HG03575 (cell line): ENCODE results near the gene MYBBP1A.
"Not testable (repeated sequence)": the region's sequence is repeated elsewhere in the genome, so short reads cannot be mapped to it uniquely, and the experiment has no call there.

Experiments
- ATAC-seq: cut with Tn5 transposase; IDR thresholded peaks from one replicate; pipeline ENCODE4 v1.9.1; 2021; ENCODE audit not compliant: unreplicated experiment, insufficient number of reproducible peaks, low FRiP score; ENCODE audit errors: extremely low read depth

MYBBP1A gene

DNA sequence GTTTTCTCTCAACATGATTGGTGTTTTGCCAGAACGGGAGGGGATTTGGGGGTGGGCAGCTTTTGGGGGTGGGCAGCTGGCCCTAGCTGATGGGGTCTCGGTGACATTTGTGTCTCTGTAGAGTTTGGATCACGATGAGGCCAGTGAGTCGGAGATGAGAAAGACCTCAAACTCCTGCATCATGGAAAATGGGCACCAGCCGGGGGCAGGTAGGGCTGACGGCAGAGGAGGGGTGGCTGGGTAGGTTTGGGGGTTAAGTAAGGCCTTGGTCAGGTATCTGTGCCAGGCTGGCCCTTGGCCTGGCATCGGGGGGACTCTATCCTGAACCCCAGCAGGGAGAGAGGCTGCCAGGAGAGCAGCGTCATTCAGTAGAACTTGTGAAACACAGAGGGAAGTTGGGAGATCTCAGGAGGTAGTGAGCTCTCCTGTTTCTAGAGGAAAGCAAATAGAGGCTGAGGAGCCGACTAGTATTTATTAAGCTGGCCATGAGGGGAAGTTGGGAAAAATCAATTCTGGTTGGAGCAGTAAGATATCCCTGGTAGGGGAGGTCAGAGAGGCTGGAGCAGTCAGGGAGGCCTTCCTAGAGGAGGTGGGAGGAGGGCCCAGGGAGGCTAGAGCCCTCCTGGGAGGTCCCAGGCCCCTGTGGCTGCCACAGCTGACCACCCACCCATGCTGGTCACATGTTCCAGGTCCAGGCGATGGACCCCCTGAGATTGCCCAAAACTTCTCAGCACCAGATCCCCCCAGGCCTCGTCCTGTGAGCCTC, 37.2 kb upstream of the MYBBP1A start:
- no peak for ATAC-seq

DNA sequence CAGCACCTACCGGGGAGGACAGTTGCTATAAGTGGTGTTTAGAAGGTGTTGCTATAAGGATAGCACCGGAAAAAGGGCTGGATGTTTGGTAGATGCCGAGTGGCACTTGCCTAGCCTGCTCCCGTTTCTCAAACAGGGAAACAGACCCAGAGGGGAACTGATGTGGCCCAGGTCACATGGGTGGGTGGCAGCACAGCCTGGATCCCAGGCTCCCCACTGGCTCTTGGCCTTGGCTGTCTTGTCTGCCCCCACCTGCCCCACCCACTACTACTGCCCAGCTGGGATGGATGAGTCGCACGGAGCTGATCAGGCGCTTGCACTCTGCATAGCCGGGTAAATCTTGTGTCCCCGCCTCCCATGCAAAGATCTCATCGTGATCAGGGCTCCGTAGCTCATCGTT, 36.3 kb upstream of the MYBBP1A start:
- ATAC-seq: no peak

DNA sequence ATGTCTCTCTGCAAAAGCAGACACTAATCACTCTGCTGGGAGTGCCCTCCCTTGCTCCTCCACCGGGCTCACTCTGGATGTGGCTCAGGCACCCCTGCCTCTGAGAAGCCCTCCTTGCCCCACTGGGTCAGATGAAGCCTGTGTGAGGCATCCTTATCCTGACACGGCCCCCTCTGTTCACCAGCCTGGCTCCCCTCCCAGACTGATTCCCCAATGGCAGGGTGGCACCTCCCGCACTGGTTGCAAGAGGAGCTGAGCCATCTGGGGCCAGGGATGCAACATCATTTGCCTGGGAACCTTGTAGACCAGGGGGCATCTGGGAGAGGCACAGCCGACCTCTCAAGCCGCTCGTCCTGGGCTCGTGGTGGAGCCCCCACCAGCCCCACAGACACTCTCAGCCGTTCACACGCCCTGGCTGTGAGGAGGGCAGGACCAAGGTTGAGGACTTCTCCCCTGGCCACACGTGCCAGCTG, 35.8 kb upstream of the MYBBP1A start:
- no peak for ATAC-seq

DNA sequence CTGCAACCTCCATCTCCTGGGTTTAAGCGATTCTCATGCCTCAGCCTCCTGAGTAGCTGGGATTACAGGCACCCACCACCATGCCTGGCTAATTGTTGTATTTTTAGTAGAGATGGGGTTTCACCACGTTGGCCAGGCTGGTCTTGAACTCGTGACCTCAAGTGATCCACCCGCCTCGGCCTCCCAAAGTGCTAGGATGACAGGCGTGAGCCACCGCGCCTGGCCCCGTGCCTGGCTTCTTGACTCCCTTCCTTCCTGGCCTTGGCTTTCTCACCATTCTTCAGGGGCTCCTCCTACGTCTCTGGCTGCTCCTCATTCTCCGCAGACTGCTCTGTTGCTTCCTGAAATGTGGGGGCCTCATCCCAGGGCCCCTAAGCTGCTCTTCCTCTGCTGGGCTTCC, 34.9 kb upstream of the MYBBP1A start:
- ATAC-seq: not testable (repeated sequence)

DNA sequence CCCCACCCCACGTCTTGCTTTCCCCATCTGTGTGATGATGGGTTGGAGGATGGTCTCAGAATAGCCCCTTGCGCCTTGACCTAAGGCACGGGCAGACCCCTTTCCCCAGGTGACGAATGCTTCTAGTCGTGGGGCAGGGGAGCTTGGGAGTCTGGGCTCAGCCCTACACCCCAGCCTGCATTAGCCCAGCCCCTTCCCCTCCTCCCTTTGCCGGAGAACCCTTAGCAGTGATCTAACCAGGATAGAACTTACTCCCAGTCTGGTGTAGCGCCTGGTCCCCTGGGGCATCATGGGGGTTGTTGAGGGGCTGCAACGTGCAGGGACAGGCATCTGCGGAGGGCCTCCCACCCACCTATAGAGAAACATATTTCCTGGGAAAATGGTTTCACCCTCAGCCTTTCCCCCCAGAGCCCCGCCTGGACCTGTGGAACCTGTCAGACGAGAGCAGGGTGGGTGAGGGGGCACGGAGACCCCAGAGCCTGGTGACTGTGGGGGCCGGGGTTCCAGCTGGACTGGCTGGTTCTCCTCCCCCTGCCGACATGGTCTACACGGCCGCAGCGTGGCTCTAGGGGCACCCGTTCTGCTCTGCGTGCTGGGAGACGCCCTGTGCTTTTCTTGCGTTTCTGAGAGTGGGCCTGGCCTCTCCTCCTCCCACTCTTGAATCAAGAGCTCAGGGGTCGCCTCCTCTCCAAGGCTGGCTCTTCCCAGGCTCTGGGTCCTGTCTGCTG, 33.9 kb upstream of the MYBBP1A start:
- ATAC-seq: no peak

DNA sequence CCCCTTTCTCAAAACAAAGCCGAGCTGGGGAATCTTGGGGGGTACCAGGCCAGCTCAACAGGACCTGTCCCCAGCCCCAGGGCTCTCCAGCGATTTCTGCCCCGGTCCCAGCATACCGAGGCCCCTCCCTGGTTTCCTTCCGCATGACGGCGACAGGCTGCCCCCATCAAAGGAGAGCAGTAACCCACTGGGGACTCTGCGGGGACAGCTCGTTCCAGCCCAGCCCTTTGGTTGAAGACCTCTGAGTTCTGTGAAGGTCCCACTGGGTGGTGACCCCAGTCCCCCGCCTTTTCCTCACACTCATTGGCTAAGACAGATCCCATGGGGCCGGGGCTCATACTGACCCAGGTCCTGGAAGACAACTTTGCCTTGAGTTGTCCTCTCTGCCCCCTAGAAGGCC, 33.2 kb upstream of the MYBBP1A start:
- ATAC-seq: no peak

DNA sequence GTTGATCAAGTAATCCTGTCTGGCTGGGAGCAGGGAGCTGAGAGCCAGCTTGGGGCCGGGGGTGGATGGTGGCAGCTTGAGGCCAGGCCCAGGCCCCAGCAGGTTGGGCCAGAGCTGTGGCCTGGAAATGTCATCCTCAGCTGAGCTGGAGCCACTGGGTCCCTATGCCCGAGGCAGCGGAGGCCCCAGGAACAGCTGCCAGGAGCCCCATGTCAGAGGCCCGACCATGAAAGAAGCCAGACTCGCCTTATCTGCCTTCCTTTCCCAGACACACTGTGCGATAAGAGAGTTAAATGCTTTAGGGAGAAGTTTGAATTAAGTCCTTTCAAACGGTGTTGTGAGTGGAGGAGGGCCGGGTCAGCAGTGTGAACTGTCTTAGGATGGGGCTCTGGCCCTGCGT, 32.6 kb upstream of the MYBBP1A start:
- no peak for ATAC-seq

DNA sequence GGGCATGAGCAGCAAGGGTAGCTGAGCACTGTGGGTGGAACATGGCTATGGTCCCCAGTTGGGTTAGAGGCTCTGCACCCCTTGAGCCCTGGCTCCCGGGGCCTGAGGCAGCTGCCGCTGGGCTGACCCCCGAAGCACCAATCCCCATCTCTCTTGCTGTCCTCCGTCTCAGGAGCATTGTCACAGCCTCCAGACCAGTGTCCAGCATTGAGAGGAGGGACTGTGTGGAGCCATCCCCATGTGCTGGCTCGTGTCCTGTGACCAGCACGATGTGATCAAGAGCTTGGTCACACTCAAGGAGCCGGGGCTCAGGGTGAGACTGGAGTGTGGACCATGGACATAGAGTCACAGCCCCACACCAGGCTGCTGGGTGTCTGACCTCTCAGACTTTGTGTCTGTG, 32.0 kb upstream of the MYBBP1A start:
- no peak for ATAC-seq

DNA sequence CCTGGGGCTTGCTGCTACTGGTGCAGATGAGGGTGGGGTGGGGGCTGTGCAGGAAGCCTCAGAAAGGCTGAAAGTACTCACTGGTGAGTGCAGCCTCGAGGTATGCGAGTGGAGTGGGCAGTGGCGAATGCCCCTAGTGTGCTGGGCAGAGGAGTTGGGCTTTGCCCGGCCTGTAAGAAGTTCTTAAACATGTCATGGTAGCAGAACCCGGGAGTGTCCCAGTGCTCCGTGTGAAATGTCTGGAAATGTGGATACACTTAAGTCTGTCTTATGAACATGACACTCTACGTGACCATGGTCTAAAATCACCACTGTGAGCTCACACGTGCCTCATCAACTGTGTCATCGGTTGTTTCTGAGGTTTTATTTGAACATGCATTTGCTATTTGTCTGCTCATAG, 30.9 kb upstream of the MYBBP1A start:
- no peak for ATAC-seq

DNA sequence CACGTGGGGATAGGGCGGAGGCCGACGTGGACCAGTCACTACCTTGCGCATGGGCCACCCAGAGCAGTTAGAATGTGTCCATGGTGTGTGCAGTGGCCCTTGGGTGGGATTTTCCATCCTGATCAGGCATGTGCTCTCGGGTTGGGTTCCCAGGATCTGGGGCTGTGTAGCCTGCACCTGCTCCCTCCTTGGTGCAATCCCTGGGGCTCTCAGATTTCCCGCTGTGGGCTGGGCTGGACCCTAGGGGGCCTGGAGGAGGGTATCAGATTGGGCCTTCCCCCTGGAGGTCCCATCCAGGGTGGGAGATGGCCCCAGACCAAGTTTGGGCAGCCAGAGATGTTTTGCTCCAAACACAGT, 30.4 kb upstream of the MYBBP1A start:
- ATAC-seq: no peak

DNA sequence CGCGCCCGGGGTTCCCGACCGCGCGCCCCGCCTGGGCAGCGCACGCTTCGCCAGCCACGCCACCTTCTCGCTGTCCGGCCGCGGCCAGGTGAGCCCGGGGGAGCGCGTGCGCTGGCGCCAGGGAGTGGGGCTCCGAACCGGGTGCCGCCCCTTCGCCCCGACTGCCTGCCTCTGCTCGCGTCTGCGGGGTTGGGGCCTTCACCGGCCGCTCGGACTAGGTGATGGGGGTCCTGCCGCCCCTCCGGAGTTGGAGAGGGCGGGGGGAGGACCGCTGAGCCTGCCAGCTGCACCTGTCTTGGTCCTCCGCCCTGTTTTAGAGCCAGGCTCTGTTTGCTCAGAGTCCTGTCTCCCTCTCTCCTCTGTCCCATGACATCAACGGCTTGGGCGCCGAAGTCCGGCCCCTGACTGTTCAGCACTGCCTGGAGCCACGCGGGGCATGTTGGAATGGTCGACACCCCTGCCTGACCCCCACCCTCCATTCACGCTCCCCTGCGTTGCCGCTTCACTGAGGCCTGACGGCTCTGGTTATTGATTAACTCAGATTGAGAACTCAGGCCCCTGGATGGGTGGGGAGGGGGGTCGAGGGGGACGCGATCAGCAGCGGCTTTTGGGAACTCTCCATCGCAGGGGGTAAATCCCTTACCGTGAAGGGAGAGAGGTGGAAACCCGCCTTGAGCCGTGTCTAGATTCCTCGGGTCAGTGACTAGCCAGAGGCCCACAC, 29.9 kb upstream of the MYBBP1A start:
- ATAC-seq: no peak

DNA sequence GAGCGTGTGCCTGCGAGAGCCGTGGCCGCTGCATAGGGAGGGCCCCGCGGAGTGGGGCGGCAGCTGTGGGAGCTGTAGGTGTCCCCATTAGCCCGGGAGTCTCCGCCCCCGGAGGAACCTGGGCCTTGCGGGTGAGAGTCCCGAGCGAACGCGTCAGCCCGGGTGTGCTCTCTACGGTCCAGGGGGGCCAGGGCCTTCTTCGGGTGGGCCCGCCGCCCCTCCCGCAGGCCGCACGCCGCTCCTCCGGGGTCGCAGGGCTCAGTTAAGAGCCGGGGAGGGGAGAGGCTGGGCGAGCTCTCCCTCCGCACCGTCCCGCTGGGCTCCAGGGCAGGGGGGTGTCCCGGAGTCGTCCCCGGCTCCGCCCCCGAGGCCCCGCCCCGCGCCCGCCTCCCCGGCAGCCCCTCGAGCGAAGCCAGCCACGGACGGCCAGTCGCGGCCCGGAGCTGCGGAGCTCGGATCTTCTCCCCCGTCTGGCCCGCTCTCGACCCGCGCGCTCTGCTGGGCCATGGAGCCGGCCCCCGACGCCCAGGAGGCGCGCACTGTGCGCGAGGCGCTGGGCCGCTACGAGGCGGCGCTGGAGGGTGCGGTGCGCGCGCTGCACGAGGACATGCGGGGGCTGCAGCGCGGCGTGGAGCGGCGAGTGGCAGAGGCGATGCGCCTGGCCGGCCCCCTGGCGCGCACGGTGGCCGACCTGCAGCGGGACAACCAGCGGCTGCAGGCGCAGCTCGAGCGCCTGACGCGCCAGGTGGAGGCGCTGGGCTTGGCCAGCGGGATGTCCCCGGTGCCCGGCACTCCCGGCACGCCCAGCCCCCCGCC, 29.1 kb upstream of the MYBBP1A start, which contains the start of gene SMTNL2:
Gene SMTNL2, plus strand, starts transcription at position 429 of the 816 bp plus-strand sequence. Its CDS starts 77 bp downstream, at position 506.
- ATAC-seq: no peak

DNA sequence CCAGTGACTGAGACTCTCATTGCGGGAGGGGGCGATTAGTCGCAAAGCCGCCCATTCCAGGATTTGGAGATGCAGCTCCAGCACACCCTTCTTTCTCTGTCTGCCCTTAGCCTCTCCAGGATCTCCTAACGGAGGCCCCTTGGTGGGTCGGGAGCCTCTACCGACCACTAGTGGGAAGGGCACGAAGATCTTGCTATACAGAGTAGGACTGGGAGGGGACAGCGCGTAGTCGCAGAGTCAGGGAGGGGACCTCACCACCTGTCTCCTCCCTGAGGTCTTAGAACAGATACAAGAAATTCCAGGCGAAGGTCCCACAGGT, 28.6 kb upstream of the MYBBP1A start:
- no peak for ATAC-seq

DNA sequence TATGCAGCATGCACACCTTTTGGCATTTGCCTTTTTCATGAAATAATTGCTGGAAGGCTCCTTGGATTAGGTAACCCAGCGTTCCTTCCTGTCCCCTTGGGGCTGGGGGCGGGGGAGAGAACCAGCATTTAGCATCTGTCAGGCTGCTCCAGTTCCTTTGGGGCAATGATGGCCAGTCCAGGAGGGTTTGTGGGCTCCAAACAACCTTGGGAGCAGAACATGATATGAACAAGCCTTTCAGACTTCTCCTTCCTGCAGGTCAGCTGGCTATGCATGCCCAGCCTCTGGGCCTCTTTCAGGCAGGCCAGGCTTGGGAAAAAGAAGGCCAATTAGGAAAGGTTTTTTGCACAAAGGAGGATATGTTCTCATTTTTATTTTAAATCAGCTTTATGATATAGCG, 28.0 kb upstream of the MYBBP1A start:
- no peak for ATAC-seq

DNA sequence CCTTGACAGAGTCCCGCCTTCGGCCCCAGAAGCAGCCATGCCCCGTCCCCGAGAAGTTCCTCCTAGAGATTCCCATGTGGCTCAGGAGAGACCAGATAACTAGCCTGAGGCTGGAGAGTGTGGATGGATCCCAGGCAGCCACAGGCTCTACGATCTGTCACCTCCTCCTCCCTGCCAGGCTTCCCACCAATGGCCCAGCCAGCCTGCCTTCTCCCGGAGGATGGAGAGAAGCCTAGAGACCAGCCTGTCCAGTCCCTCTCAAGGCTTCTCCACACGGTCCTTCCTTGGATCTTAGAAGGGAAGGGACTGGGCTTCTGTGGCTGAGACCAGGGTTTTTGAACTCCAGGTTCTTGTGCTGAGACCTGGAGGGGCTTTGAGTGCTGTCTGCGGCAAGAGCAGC, 27.5 kb upstream of the MYBBP1A start:
- ATAC-seq: no peak

DNA sequence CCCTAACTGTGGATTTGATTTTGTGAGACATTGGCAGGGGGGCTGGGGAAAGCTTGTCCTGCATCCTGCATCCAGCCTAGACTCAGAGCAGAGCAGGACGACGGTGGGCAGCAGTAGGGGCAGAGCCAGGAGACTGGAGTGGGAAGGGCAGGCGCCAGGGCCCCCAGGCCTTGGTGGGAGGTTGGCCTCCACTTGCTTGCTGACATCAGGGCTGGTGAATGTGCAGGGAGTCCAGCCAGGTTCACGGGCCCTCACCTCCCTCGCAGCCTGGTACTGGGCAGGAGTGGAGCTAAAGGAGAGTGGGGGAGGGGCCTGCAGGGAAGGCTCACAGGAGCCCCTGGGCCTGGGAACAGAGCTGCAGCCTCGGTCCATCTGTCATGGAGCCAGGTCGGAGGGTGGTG, 26.9 kb upstream of the MYBBP1A start:
- no peak for ATAC-seq

DNA sequence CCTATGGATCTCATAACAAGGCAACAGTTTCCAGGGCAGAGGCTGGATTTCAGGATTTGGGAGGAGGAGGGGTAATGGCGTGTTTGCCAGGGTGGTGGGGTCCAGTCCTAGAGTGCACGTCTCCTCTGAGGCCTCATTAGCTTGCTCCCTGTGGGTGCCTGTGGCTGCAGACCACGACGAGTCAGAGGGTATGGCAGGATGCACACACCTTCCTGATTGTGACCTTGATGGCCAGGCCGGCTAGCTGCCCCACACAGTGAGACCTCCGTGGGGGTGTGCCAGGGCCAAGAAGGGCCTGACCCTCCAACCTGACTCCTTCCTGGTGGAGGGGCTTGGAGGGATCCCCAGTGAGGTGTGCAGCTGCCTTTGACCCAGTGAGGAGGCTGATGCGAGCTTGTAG, 25.1 kb upstream of the MYBBP1A start:
- ATAC-seq: no peak

DNA sequence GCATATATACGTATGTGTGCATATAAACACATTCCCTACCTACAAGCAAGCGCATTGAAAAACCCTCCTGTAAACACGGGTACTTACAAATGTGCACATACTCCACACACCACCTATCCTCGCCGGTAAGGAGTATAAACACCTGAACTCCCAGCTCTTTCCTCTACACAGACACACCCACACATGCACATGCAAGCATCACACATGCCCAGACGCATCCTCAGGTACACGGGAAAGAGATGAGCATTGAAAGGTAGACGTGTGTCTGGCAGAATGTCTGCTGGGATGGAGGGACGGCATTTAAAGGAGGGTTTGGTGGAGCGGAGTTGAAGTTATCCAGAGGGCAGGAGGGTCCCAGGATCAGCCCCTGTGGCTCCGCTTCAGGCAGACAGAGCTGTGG, 24.5 kb upstream of the MYBBP1A start:
- no peak for ATAC-seq

DNA sequence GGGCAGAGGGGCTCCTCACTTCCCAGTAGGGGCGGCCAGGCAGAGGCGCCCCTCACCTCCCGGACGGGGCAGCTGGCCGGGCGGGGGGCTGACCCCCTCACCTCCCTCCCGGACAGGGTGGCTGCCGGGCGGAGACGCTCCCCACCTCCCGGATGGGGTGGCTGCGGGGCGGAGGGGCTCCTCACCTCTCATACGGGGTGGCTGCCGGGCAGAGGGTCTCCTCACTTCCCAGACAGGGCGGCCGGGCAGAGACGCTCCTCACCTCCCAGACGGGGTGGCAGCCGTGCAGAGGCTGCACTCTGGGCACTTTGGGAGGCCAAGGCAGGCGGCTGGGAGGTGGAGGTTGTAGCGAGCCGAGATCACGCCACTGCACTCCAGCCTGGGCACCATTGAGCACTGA, 23.2 kb upstream of the MYBBP1A start:
- not testable (repeated sequence) for ATAC-seq
